ENCODE results near the gene CFAP91.

DNA sequence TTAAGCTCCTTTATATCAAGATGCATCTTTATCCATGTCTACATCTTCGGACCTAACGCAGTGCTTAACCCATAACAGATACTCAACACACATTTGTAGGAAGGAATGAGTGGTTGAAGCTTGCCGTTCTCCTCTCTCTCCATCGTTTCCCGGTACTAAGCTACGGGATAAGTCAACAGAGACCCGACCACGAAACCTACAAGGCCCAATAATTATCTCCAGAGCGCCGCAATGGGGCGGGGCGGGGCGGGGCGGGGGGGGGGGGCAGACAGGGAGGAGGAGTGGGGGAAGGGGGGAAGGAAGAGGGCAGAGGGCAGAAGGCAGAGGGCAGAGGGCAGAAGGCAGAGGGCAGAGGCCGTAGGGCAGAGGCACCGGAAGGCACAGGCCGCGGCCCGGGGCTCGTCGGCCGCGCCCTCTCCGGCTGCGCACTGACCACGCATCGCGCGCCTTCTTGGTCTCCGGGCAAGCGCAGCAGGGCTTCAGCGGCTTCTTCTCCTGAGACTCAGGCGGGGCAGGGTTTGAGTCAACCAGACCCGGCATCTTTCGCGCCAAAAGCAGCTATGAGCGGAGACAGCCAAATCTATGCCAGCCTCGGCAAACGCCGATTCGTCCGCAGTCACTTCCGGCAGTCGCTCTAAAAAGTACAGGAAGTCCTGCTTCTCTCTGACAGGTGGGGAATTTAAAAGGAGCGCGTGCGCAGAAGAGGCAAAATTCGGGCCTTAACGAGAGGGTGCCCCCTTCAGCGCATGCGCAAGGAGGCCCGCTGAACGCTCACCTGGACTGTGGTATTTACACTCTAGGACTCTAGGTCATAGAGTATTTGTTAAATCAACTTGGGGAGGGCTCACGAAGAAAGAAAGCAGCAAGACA is 25.8 kb upstream of the CFAP91 start, which contains the start of gene COX17:
- TF ChIP-seq, protein P1, sequence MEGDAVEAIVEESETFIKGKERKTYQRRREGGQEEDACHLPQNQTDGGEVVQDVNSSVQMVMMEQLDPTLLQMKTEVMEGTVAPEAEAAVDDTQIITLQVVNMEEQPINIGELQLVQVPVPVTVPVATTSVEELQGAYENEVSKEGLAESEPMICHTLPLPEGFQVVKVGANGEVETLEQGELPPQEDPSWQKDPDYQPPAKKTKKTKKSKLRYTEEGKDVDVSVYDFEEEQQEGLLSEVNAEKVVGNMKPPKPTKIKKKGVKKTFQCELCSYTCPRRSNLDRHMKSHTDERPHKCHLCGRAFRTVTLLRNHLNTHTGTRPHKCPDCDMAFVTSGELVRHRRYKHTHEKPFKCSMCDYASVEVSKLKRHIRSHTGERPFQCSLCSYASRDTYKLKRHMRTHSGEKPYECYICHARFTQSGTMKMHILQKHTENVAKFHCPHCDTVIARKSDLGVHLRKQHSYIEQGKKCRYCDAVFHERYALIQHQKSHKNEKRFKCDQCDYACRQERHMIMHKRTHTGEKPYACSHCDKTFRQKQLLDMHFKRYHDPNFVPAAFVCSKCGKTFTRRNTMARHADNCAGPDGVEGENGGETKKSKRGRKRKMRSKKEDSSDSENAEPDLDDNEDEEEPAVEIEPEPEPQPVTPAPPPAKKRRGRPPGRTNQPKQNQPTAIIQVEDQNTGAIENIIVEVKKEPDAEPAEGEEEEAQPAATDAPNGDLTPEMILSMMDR (IDR thresholded peaks at IDR 0.05; ENCODE audit: extremely low read depth in 1 of 2, insufficient read depth in 1 of 2, low read depth in 1 of 2, low read length in 2 of 2) = no peak
- TF ChIP-seq EZH2 (IDR thresholded peaks at IDR 0.05; ENCODE audit: borderline replicate concordance, low read depth, low read length, severe bottlenecking) = no peak
- peak; percentile 21 for TF ChIP-seq POLR2A (IDR thresholded peaks at IDR 0.05; ENCODE audit: low read depth, low read length)
- peak; percentile 51 for TF ChIP-seq POLR2AphosphoS5 (IDR thresholded peaks at IDR 0.05; ENCODE audit: insufficient read depth, low read depth, low read length)
- TF ChIP-seq FOS (IDR thresholded peaks at IDR 0.05; ENCODE audit: borderline replicate concordance, insufficient read depth, low read length) = no peak
- TF ChIP-seq, protein P2, sequence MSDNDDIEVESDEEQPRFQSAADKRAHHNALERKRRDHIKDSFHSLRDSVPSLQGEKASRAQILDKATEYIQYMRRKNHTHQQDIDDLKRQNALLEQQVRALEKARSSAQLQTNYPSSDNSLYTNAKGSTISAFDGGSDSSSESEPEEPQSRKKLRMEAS (IDR thresholded peaks at IDR 0.05; ENCODE audit: insufficient read depth, insufficient read length) = no peak
- no peak for TF ChIP-seq JUN (IDR thresholded peaks at IDR 0.05; ENCODE audit: borderline replicate concordance, insufficient read depth, insufficient read length, low read depth)
- no peak for TF ChIP-seq GATA2 (IDR thresholded peaks at IDR 0.05; ENCODE audit: insufficient read depth, insufficient read length, low read depth, low read length)
- TF ChIP-seq MYC (IDR thresholded peaks at IDR 0.05; ENCODE audit: low read depth, low read length) = no peak

Measured in endothelial cell of umbilical vein (primary cell).